Spleen (tissue), 11 donors: ENCODE results near the gene KLHL13. TPM values are rescaled to one million over a fixed set of nuclear protein-coding genes. Genes with fewer than 3 reads are reported as not detected.

Source experiments
- DNase-seq: peaks from one replicate; pipeline ENCODE4 v3.0.0-alpha.2; 2020
- H3K27ac ChIP-seq, 8 donors: fragments of 200-600 bp; sonication (generic) in 7 of 8; 1 replicate in 4 of 8; 2 replicates in 4 of 8; pipeline versions ENCODE4 v1.5.0 to v1.8.0; 2016 to 2021; ENCODE audit warnings: inconsistent platforms in 4 of 8, mild to moderate bottlenecking in 4 of 8, moderate library complexity in 1 of 8
- H3K27me3 ChIP-seq, 7 donors: fragments of 200-600 bp; sonication (generic) in 6 of 7; replicated peaks in 1 of 7; 1 replicate in 4 of 7; 2 replicates in 3 of 7; pipeline versions ENCODE4 v1.5.0 to v1.8.0; 2016 to 2021; ENCODE audit warnings: inconsistent platforms in 3 of 7, mild to moderate bottlenecking in 1 of 7
- H3K36me3 ChIP-seq, 6 donors: fragments of 200-600 bp; sonication (generic) in 5 of 6; 1 replicate in 4 of 6; 2 replicates in 2 of 6; pipeline versions ENCODE4 v1.5.0 to v1.8.0; 2016 to 2021; ENCODE audit warnings: inconsistent platforms in 2 of 6
- H3K4me1 ChIP-seq, 6 donors: fragments of 200-600 bp; sonication (generic) in 5 of 6; 1 replicate in 3 of 6; 2 replicates in 3 of 6; pipeline versions ENCODE4 v1.5.0 to v1.8.0; 2016 to 2021; ENCODE audit warnings: inconsistent platforms in 3 of 6
- H3K4me3 ChIP-seq, 8 donors: fragments of 200-600 bp; sonication (generic) in 7 of 8; 1 replicate in 4 of 8; 2 replicates in 4 of 8; pipeline versions ENCODE4 v1.5.0 to v1.8.0; 2016 to 2021; ENCODE audit warnings: inconsistent platforms in 4 of 8, mild to moderate bottlenecking in 4 of 8, moderate library complexity in 2 of 8
- H3K9me3 ChIP-seq, 8 donors: fragments of 200-600 bp; sonication (generic) in 7 of 8; 1 replicate in 4 of 8; 2 replicates in 4 of 8; pipeline versions ENCODE4 v1.5.0 to v1.8.0; 2016 to 2021; ENCODE audit warnings: inconsistent platforms in 4 of 8
- CTCF ChIP-seq, 11 experiments: fragments of 200-600 bp in 7 of 11; fragments of 450-650 bp in 4 of 11; sonication (generic) in 4 of 11; IDR thresholded peaks in 8 of 11; conservative IDR thresholded peaks in 3 of 11; 1 replicate in 7 of 11; 2 replicates in 4 of 11; pipeline versions ENCODE4 v1.4.0 to v1.8.0; 2016 to 2021; ENCODE audit warnings: antibody characterized with exemption in 11 of 11, inconsistent platforms in 4 of 11, mild to moderate bottlenecking in 1 of 11
- POLR2A ChIP-seq, 3 donors: fragments of 450-650 bp; IDR thresholded peaks; one replicate each; pipeline ENCODE4 v1.5.1; 2017; ENCODE audit warnings: antibody characterized with exemption in 3 of 3, mild to moderate bottlenecking in 1 of 3
- POLR2AphosphoS5 ChIP-seq, 3 donors: sonication (generic); formaldehyde crosslinking; IDR thresholded peaks; one replicate each; pipeline ENCODE4 v1.5.1; 2017; ENCODE audit warnings: antibody characterized with exemption in 3 of 3
- WGBS, 5 donors: extraction: QIAGEN DNeasy Blood & Tissue Kit in 3 of 5; methylation state at CpG; one replicate each; pipeline versions ENCODE4 v1.1.5 to v1.1.7; 2013 to 2018; 5-methylcytosine and 5-hydroxymethylcytosine counted together
- intact Hi-C: fragments of 100-400 bp; cut with DNase I; formaldehyde crosslinking; loops from one replicate; pipeline ENCODE4 v1.15.0; 2023; ENCODE audit warnings: low total_unique reads
- polyA plus RNA-seq, 3 donors: library from polyadenylated mRNA; stranded (reverse); fragments of 200-250 nt; gene quantifications; one replicate each; pipeline ENCODE4 v1.2.1, GENCODE V29; 2013
- total RNA-seq, 7 donors: library from RNA; depleted of rRNA in 3 of 7; stranded (reverse); fragments of >200 nt in 3 of 7; fragmentation: NEBNext Ultra II Directional in 4 of 7; extraction: Animal tissue kit (Norgen Biotek cat#: 25700) in 4 of 7; gene quantifications; one replicate each; pipeline versions ENCODE4 v1.1.0 to v1.2.1, GENCODE V29; 2016 to 2021
- donor health status: healthy with polysubstance abuse.
- donor health status: DM: no; HTN: no; CAD: no; lungs with moderate emphysema.
- donor health status: DM: no; HTN: no; CAD: no.
- donor health status: Bipolar disorder and iron deficiency.
- donor health status: healthy.
- donor health status: DM: no; HTN: no; CAD: no.
- donor health status: DM: yes; HTN: yes; CAD: no.

Gene KLHL13
- total and polyA plus RNA-seq, 10 donors = 0.17 to 2.7 (median 1.5) TPM

DNA sequence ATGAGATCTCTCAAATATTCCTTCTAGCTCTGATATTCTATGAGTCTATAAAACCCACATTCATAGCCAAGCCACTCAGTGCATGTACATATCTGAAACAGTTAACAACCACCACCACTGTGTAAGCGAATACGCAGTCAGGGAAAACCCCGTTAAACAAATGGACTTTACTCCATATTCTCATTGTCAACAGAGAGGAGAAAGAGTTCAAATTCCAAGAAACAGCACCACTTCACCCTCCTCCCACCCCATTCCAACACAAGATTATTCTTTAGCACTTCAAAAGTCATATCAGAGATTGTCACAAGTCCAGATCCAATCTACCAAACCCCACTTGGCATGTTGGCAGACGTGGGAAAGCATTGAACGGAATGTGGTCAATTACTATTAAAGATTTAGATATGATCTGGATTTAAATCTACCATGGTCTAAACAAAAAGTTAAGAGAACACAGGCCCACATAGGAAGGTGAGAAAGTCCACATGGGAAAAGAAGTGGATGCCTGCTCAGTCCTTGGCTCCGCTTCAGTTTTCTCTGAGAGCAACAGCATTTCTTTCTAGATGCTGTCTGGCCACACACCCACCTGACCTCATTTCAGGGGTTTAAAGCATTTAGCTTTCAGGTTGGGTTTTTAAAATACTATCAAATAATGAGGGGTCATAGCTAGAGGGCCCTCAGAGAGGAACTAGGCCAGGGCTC lies 39.8 kb upstream of the KLHL13 start:
- intact Hi-C loops = no loop called here
- H3K36me3 ChIP-seq = no peaks in the 10 kb centered on the region
- H3K9me3 ChIP-seq = no peaks in the 10 kb centered on the region
- H3K4me1 ChIP-seq = no peaks in the 10 kb centered on the region
- 85 to 93% (median 90%) methylated on average over 6 of the region's 6 CpGs for WGBS, 5 donors
- no peaks in the 10 kb centered on the region for H3K27me3 ChIP-seq
- no peak for TF ChIP-seq POLR2AphosphoS5 (IDR thresholded peaks at IDR 0.05)
- TF ChIP-seq POLR2A (IDR thresholded peaks at IDR 0.05) = no peak
- no peak for TF ChIP-seq CTCF (IDR thresholded peaks at IDR 0.05 in 8 of 11, conservative IDR thresholded peaks at IDR 0.05 in 3 of 11)
- H3K4me3 ChIP-seq = no peak overlapping the region
- no peak overlapping the region for H3K27ac ChIP-seq
- no peak for DNase-seq

DNA sequence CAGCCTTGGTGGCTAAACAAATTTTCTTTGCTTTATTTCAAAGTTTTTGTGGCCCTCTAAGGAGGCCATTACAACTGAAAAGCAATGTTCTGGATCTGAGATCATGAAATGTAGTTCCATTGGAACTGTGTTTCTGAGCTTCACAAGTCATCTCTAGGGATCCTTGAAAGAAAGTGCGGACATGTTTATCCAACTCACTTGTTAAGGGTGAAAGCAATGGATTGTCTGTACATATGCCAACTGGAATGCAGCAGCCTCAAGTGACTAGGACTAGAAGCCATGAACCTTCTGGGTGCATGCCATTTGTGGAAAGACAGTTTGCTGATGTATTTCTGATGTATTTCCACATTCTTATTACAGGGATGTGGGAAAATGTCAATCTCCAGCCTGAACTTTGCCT lies 36.7 kb upstream of the KLHL13 start:
- H3K36me3 ChIP-seq = no peaks in the 10 kb centered on the region
- intact Hi-C loops = no loop called here
- H3K4me1 ChIP-seq = no peaks in the 10 kb centered on the region
- H3K27me3 ChIP-seq = no peaks in the 10 kb centered on the region
- no peak overlapping the region for H3K27ac ChIP-seq
- no peak for DNase-seq
- no peaks in the 10 kb centered on the region for H3K9me3 ChIP-seq
- TF ChIP-seq POLR2AphosphoS5 (IDR thresholded peaks at IDR 0.05) (no peak), CTCF (IDR thresholded peaks at IDR 0.05 in 8 of 11, conservative IDR thresholded peaks at IDR 0.05 in 3 of 11) (no peak), POLR2A (IDR thresholded peaks at IDR 0.05) (no peak)
- H3K4me3 ChIP-seq = no peak overlapping the region
- 54 to 83% (median 76%) methylated on average over 1 of the region's 1 CpG for WGBS, 5 donors

DNA sequence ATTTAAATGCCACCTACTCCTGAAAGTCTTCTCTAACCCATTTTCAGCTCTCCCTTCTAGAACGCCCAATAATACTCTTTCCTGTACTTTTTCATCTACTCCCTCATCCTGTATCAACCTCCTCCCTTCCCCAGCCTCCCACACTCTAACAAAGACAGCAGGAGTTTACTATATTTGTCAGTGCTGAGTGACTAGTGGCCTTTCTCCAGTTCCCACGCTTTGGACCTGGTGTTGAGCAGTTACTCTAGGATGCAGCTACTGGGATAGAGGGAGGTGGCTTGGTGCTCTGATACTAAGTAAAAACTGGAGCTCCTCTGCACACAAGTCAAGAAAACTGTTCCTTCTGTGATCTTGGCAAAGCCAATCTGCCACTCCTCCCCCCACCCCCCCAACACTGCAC lies 36.1 kb upstream of the KLHL13 start:
- intact Hi-C loops = no loop called here
- 33 to 83% (median 57%) methylated on average over 2 of the region's 2 CpGs for whole genome bisulfite sequencing, 5 donors
- DNase-seq = no peak

More for the DNA sequence above, 36.1 kb upstream of the KLHL13 start:
- no peaks in the 10 kb centered on the region for H3K4me1 ChIP-seq
- H3K4me3 ChIP-seq = no peak overlapping the region
- no peaks in the 10 kb centered on the region for H3K36me3 ChIP-seq
- TF ChIP-seq POLR2AphosphoS5 (IDR thresholded peaks at IDR 0.05) = no peak
- TF ChIP-seq CTCF (IDR thresholded peaks at IDR 0.05 in 8 of 11, conservative IDR thresholded peaks at IDR 0.05 in 3 of 11) = no peak
- TF ChIP-seq POLR2A (IDR thresholded peaks at IDR 0.05) = no peak
- H3K27ac ChIP-seq = no peak overlapping the region
- H3K27me3 ChIP-seq = no peaks in the 10 kb centered on the region
- H3K9me3 ChIP-seq = no peaks in the 10 kb centered on the region
